ENCODE measurements around the gene MRPL52. TPM values are rescaled to one million over a fixed set of nuclear protein-coding genes. Genes with fewer than 3 reads are reported as not detected.

Gene MRPL52
- total RNA-seq, 1 experiment from 2014 or later: 110 TPM

DNA sequence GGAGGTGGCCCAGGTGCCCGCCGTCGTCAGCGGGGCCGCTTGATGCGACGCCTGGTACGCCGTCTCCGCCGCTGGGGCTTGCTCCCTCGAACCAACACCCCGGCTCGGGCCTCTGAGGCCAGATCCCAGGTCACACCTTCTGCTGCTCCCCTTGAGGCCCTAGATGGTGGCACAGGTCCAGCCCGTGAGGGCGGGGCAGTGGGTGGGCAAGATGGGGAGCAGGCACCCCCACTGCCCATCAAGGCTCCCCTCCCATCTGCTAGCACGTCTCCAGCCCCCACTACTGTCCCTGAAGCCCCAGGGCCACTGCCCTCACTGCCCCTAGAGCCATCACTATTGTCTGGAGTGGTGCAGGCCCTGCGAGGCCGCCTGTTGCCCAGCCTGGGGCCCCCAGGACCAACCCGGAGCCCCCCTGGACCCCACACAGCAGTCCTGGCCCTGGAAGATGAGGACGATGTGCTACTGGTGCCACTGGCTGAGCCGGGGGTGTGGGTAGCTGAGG is 47.4 kb downstream of the MRPL52 start:
- no peak for DNase-seq
- peaks cover 15% of the 10 kb centered on the region for H3K4me1 Mint-ChIP-seq (ENCODE audit: low read depth, unreplicated experiment)
- intact Hi-C loops (cut with micrococcal nuclease; ENCODE audit: unreplicated experiment): no loop called here
- H3K36me3 Mint-ChIP-seq (ENCODE audit: insufficient read depth, unreplicated experiment): peaks cover 49% of the 10 kb centered on the region
- no peaks in the 10 kb centered on the region for H3K9me3 Mint-ChIP-seq (ENCODE audit: low read depth, unreplicated experiment)
- no peak overlapping the region for H3K27ac Mint-ChIP-seq (ENCODE audit: unreplicated experiment)
- H3K27me3 Mint-ChIP-seq (ENCODE audit: unreplicated experiment): no peaks in the 10 kb centered on the region
- CTCF ChIA-PET: no interaction called here
- TF ChIP-seq, protein P1, sequence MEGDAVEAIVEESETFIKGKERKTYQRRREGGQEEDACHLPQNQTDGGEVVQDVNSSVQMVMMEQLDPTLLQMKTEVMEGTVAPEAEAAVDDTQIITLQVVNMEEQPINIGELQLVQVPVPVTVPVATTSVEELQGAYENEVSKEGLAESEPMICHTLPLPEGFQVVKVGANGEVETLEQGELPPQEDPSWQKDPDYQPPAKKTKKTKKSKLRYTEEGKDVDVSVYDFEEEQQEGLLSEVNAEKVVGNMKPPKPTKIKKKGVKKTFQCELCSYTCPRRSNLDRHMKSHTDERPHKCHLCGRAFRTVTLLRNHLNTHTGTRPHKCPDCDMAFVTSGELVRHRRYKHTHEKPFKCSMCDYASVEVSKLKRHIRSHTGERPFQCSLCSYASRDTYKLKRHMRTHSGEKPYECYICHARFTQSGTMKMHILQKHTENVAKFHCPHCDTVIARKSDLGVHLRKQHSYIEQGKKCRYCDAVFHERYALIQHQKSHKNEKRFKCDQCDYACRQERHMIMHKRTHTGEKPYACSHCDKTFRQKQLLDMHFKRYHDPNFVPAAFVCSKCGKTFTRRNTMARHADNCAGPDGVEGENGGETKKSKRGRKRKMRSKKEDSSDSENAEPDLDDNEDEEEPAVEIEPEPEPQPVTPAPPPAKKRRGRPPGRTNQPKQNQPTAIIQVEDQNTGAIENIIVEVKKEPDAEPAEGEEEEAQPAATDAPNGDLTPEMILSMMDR (IDR thresholded peaks at IDR 0.05; ENCODE audit: unreplicated experiment): no peak
- BruUV-seq (replicated peaks): no TSS peak
- H3K4me3 Mint-ChIP-seq (ENCODE audit: low read depth, unreplicated experiment): no peak overlapping the region

DNA sequence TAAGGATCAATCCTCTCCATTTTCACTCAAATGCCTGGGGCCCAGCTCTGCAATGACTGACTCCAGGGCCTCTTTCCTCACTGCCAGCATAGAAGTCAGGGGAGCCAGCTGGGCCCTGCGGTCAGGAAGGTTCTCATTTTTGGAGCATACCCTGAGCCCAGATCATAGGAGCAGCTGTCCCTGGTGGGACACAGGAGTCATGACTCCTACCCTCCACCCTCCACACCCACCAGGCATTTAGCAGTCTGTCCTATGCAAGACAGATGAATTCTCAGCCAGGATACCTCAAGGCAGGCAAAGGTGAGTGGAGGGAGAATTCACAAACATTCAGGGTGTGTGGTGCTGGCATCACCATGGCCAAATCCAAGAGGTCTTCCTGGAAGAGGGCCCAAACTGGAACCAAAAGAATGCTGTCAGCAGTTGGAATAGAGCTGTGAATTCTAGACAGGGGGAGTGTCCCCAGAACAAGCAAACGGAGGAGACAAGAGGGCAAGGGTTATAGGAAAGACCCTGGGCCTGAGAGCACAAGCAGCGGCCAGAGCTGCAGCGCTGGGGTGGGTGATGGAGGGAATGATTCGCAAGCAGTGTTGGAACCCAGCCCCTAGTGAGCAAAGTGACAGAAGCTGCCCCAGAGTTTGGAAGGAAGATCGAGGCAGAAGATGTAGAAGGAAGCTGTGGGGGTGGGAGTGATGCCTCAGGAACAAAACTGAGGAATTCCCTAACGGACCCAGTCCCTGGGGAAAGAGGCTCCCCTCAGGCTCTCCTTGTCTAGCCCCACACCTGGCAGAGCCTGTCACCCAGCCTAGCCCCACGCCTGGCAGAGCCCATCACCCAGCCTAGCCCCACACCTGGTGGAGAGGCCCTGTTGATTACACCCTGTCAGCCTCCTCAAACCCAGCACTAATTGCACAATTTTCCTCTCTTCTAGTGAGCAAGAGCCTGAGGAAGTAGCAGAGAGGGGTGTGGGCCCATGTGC is 48.9 kb downstream of the MRPL52 start:
- DNase-seq: no peak
- Mint-ChIP-seq H3K9me3 (ENCODE audit: low read depth, unreplicated experiment) (no peaks in the 10 kb centered on the region), H3K27me3 (ENCODE audit: unreplicated experiment) (no peaks in the 10 kb centered on the region), H3K4me3 (ENCODE audit: low read depth, unreplicated experiment) (no peak overlapping the region), H3K36me3 (ENCODE audit: insufficient read depth, unreplicated experiment) (peaks cover 45% of the 10 kb centered on the region), H3K4me1 (ENCODE audit: low read depth, unreplicated experiment) (peaks cover 18% of the 10 kb centered on the region), H3K27ac (ENCODE audit: unreplicated experiment) (peak overlapping the region; percentile 34)
- no TSS peak for BruUV-seq (replicated peaks)
- CTCF ChIA-PET: no interaction called here
- intact Hi-C loops (cut with micrococcal nuclease; ENCODE audit: unreplicated experiment): no loop called here
- TF ChIP-seq, protein P1 (IDR thresholded peaks at IDR 0.05; ENCODE audit: unreplicated experiment): no peak

DNA sequence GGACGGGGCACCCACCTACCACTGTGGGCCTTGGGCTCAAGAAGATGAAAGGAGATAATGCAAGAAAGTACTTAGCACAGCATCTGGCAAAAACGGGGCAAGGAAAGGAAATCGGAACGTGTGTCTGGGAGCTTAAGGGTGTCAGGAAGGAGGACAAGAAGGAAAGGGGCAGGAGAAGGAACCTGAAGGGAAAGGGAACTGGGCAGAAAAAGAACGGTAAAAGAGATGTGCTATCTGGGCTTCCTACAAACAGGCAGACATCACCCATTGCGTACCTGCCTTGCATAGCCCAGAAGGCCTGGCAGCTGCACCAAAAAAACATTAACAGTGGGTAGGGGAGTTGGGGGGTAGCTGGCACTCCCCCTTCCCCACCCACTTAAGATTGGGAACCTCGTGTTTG is 52.4 kb downstream of the MRPL52 start:
- TF ChIP-seq, protein P1 (IDR thresholded peaks at IDR 0.05; ENCODE audit: unreplicated experiment): no peak
- BruUV-seq (replicated peaks): no TSS peak
- Mint-ChIP-seq H3K27ac (ENCODE audit: unreplicated experiment) (peak overlapping the region; percentile 9), H3K4me1 (ENCODE audit: low read depth, unreplicated experiment) (peaks cover 26% of the 10 kb centered on the region), H3K36me3 (ENCODE audit: insufficient read depth, unreplicated experiment) (peaks cover 50% of the 10 kb centered on the region), H3K9me3 (ENCODE audit: low read depth, unreplicated experiment) (no peaks in the 10 kb centered on the region), H3K4me3 (ENCODE audit: low read depth, unreplicated experiment) (no peak overlapping the region), H3K27me3 (ENCODE audit: unreplicated experiment) (no peaks in the 10 kb centered on the region)
- CTCF ChIA-PET: interaction anchor here (0.8 to 1.2 kb wide), 2 partner anchors 11 to 18 kb away, joined by 3 to 4 read pairs; partner anchors contain the start of gene LRP10
- intact Hi-C loops (cut with micrococcal nuclease; ENCODE audit: unreplicated experiment): no loop called here
- DNase-seq: no peak

DNA sequence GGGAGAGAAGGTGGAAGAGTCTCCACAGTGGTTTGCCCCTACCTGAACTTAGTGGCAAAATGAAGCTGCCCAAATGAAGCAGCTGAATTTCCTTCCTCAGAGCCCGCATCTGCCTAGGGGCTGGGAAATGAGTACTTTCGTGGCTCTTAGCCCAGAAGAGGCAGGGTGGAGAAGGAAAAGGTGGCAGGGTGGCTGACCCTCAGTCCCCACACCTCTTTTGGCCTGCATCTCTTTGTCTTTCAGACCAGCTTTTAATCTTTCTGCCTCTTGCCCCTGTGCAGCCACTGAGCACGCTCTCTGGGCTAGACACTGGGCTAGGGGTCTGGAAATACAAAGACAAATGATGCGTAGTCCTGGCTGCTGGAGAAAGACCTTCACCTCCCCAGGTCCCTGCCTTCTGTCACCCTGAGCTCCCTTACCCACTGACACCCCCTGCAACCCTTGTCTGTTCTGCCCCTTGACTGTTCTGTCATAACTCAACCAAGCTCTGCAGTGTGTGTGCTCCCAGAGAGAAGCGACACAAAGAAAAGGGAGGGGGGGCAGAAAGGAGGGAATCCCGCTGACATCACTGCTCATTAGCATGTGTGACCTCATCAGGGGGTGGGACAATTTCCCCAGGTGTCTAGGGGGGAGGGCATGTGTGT is 53.0 kb downstream of the MRPL52 start:
- DNase-seq: peak; percentile 61
- Mint-ChIP-seq H3K36me3 (ENCODE audit: insufficient read depth, unreplicated experiment) (peaks cover 50% of the 10 kb centered on the region), H3K4me3 (ENCODE audit: low read depth, unreplicated experiment) (peak overlapping the region; percentile 64), H3K27me3 (ENCODE audit: unreplicated experiment) (no peaks in the 10 kb centered on the region), H3K4me1 (ENCODE audit: low read depth, unreplicated experiment) (peaks cover 26% of the 10 kb centered on the region), H3K27ac (ENCODE audit: unreplicated experiment) (peak overlapping the region; percentile 11), H3K9me3 (ENCODE audit: low read depth, unreplicated experiment) (no peaks in the 10 kb centered on the region)
- CTCF ChIA-PET: interaction anchor here (0.6 to 1.6 kb wide), 4 partner anchors 11 to 310 kb away, joined by 3 to 5 read pairs (median 4); partner anchors contain the start of gene LRP10
- TF ChIP-seq, protein P1 (IDR thresholded peaks at IDR 0.05; ENCODE audit: unreplicated experiment): no peak
- intact Hi-C loops (cut with micrococcal nuclease; ENCODE audit: unreplicated experiment): no loop called here
- BruUV-seq (replicated peaks): TSS peak; percentile 33
